Loucy (cell line): Measurements from ENCODE around the gene SMPDL3A.

ENCODE experiments used
- H2AFZ ChIP-seq: fragments of 200-600 bp; sonication (generic); 2 replicates; pipeline ENCODE4 v1.6.0; 2016; ENCODE audit warnings: antibody characterized with exemption, mild to moderate bottlenecking, low read length, moderate library complexity
- H3F3A ChIP-seq: fragments of 200-600 bp; 2 replicates; pipeline ENCODE4 v1.6.0; 2016; ENCODE audit warnings: antibody characterized with exemption, low read depth, mild to moderate bottlenecking
- H3K27me3 ChIP-seq: fragments of 200-600 bp; sonication (generic); 2 replicates; pipeline ENCODE4 v1.6.1; 2014; ENCODE audit warnings: low read length, mild to moderate bottlenecking; ENCODE audit not compliant: insufficient read depth, poor library complexity, severe bottlenecking
- H3K36me3 ChIP-seq: fragments of 200-600 bp; sonication (generic); 2 replicates; pipeline ENCODE4 v1.6.1; 2016; ENCODE audit warnings: low read length; ENCODE audit not compliant: insufficient read depth
- H3K4me1 ChIP-seq: fragments of 200-600 bp; sonication (generic); 2 replicates; pipeline ENCODE4 v1.5.1; 2014; ENCODE audit warnings: low read length, mild to moderate bottlenecking; ENCODE audit not compliant: insufficient read depth, poor library complexity, severe bottlenecking
- H3K4me2 ChIP-seq: fragments of 200-600 bp; sonication (generic); 2 replicates; pipeline ENCODE4 v1.6.0; 2014; ENCODE audit warnings: antibody characterized with exemption, low read length, low read depth, mild to moderate bottlenecking; ENCODE audit not compliant: poor library complexity, severe bottlenecking
- H3K4me3 ChIP-seq: fragments of 200-600 bp; sonication (generic); 2 replicates; pipeline ENCODE4 v1.5.1; 2014; ENCODE audit warnings: low read length, mild to moderate bottlenecking, mixed read lengths; ENCODE audit not compliant: poor library complexity, severe bottlenecking
- H3K79me2 ChIP-seq: fragments of 200-600 bp; sonication (generic); 2 replicates; pipeline ENCODE4 v1.6.1; 2014; ENCODE audit warnings: low read length; ENCODE audit not compliant: insufficient read depth
- H3K9ac ChIP-seq: fragments of 200-600 bp; sonication (generic); 2 replicates; pipeline ENCODE4 v1.6.0; 2014; ENCODE audit warnings: mild to moderate bottlenecking, low read depth, low read length, moderate library complexity; ENCODE audit not compliant: poor library complexity, severe bottlenecking
- H3K9me2 ChIP-seq: fragments of 200-600 bp; sonication (generic); replicated peaks from 2 replicates; pipeline ENCODE4 v1.6.1; 2016; ENCODE audit warnings: low read depth, low read length, mixed read lengths
- H3K9me3 ChIP-seq: fragments of 200-600 bp; sonication (generic); 2 replicates; pipeline ENCODE4 v1.6.1; 2014; ENCODE audit warnings: mild to moderate bottlenecking, antibody characterized with exemption, low read length, low read depth; ENCODE audit not compliant: insufficient read depth
- H4K20me1 ChIP-seq: fragments of 200-600 bp; sonication (generic); 2 replicates; pipeline ENCODE4 v1.6.0; 2014; ENCODE audit warnings: antibody characterized with exemption, low read length, mild to moderate bottlenecking; ENCODE audit not compliant: insufficient read depth, poor library complexity, severe bottlenecking
- EZH2phosphoT487 ChIP-seq: fragments of 200-600 bp; IDR thresholded peaks from 2 replicates; pipeline ENCODE4 v1.6.1; 2018; ENCODE audit warnings: antibody characterized with exemption, mild to moderate bottlenecking, moderate library complexity, borderline replicate concordance
- TF ChIP-seq, protein P1 (sequence below): fragments of 200-600 bp; sonication (generic); conservative IDR thresholded peaks from 2 replicates; pipeline ENCODE4 v1.5.1; 2014; ENCODE audit warnings: mild to moderate bottlenecking, antibody characterized with exemption, low read length

Gene SMPDL3A

DNA sequence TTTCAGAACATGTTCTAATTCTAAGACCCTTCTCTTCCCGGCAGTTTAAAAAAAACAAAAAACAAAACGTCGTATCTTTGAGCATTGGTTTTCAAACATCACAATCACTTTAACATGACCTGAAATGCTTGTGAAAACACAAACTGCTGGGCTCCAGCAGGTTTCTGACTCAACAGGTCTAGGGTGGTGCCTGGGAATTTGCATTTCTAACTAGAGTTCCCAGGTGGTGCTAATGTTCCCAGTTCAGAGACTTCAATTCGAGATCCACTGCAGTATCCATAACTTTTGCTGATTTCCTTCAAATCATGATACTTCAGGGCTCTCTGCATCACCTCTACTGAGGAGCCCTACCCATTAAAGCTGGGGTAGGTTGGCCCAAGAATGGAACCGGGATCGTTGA lies 850 bp upstream of the SMPDL3A start:
- H3F3A ChIP-seq: no peaks in the 10 kb centered on the region
- TF ChIP-seq, protein P1, sequence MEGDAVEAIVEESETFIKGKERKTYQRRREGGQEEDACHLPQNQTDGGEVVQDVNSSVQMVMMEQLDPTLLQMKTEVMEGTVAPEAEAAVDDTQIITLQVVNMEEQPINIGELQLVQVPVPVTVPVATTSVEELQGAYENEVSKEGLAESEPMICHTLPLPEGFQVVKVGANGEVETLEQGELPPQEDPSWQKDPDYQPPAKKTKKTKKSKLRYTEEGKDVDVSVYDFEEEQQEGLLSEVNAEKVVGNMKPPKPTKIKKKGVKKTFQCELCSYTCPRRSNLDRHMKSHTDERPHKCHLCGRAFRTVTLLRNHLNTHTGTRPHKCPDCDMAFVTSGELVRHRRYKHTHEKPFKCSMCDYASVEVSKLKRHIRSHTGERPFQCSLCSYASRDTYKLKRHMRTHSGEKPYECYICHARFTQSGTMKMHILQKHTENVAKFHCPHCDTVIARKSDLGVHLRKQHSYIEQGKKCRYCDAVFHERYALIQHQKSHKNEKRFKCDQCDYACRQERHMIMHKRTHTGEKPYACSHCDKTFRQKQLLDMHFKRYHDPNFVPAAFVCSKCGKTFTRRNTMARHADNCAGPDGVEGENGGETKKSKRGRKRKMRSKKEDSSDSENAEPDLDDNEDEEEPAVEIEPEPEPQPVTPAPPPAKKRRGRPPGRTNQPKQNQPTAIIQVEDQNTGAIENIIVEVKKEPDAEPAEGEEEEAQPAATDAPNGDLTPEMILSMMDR: no peak
- TF ChIP-seq EZH2phosphoT487: no peak
- no peaks in the 10 kb centered on the region for H3K27me3 ChIP-seq
- H3K4me1 ChIP-seq: no peaks in the 10 kb centered on the region
- H3K9me2 ChIP-seq: no peaks in the 10 kb centered on the region
- H4K20me1 ChIP-seq: no peaks in the 10 kb centered on the region
- no peaks in the 10 kb centered on the region for H3K36me3 ChIP-seq
- H2AFZ ChIP-seq: no peak overlapping the region
- H3K79me2 ChIP-seq: no peaks in the 10 kb centered on the region
- H3K9me3 ChIP-seq: no peaks in the 10 kb centered on the region
- no peak overlapping the region for H3K4me2 ChIP-seq
- no peak overlapping the region for H3K4me3 ChIP-seq
- H3K9ac ChIP-seq: no peak overlapping the region

DNA sequence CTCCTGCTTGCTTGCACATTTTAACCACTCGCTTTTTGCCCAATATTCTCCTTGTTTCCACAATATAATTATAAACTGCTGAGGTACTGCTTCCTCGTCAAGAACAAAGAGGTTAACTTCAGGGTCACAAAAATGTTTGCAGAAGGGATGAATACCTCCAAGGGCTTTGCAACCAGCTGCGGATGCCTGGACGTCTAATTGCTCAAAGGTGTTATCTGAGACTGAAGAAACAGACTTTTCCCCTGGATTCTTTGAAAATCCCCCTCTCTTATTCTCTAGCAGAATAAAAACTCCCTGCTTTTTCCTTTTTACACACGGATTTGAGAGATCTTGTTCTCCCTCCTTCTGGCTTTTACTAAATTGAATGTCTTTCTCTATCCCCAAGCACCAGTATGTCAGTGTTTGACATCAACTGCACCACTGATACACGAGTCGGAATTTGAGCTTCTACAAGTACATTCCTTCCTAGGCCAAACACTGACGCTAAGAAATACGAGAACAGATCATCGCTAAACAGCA lies 336 bp upstream of the SMPDL3A start:
- H3K4me2 ChIP-seq: no peak overlapping the region
- H2AFZ ChIP-seq: no peak overlapping the region
- H3K9ac ChIP-seq: no peak overlapping the region
- no peaks in the 10 kb centered on the region for H3K27me3 ChIP-seq
- H4K20me1 ChIP-seq: no peaks in the 10 kb centered on the region
- no peaks in the 10 kb centered on the region for H3K36me3 ChIP-seq
- TF ChIP-seq, protein P1: no peak
- TF ChIP-seq EZH2phosphoT487: no peak
- H3K9me3 ChIP-seq: no peaks in the 10 kb centered on the region
- no peaks in the 10 kb centered on the region for H3K4me1 ChIP-seq
- H3F3A ChIP-seq: no peaks in the 10 kb centered on the region
- H3K9me2 ChIP-seq: no peaks in the 10 kb centered on the region
- no peaks in the 10 kb centered on the region for H3K79me2 ChIP-seq
- no peak overlapping the region for H3K4me3 ChIP-seq

DNA sequence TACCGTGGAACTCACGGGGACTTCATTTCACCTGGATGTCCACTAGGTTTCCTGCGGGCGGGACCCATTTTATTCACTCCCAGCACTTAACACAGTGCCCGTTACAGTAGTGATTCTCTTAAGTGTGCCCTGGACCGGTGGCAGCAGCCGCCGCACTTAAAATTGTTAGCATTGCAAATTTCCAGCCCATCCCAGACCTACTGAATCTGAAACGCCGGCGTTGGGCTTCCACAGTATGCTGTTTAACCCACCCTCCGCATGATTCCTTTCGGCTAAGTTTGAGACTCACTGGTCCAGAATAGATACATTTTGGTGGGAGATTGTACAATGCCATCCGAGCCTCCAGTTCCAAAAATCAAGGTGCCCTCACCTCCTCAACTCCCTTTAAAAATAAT lies 967 bp downstream of the SMPDL3A start:
- Histone ChIP-seq H3K4me2 (no peak overlapping the region), H3K4me3 (no peak overlapping the region), H4K20me1 (no peaks in the 10 kb centered on the region), H3K79me2 (no peaks in the 10 kb centered on the region), H2AFZ (no peak overlapping the region), H3K27me3 (no peaks in the 10 kb centered on the region), H3K9ac (no peak overlapping the region), H3K9me2 (no peaks in the 10 kb centered on the region), H3K9me3 (no peaks in the 10 kb centered on the region), H3K36me3 (no peaks in the 10 kb centered on the region), H3F3A (no peaks in the 10 kb centered on the region), H3K4me1 (no peaks in the 10 kb centered on the region)
- no peak for TF ChIP-seq EZH2phosphoT487
- TF ChIP-seq, protein P1: no peak
